ENCODE results near the gene PCDH9. TPM values are rescaled to one million over a fixed set of nuclear protein-coding genes. Genes with fewer than 3 reads are reported as not detected.

Gene PCDH9
- total RNA-seq, 1 donor from 2014 or later, result 20.2 TPM

GRCh38 chr13:66537417-66537816 lies 692.7 kb downstream of the PCDH9 start:
- DNase-seq (ENCODE audit: extremely low spot score, unreplicated experiment), result no peak
- no peak for TF ChIP-seq CTCF (conservative IDR thresholded peaks at IDR 0.05)
- Mint-ChIP-seq H3K4me3 (no peak overlapping the region), H3K4me1 (ENCODE audit: unreplicated experiment) (no peaks in the 10 kb centered on the region), H3K27ac (no peak overlapping the region), H3K9me3 (peaks cover 4% of the 10 kb centered on the region), H3K36me3 (no peaks in the 10 kb centered on the region), H3K27me3 (peaks cover 9% of the 10 kb centered on the region)

GRCh38 chr13:66536746-66537145 lies 693.4 kb downstream of the PCDH9 start:
- no peak overlapping the region for H3K4me3 Mint-ChIP-seq
- no peaks in the 10 kb centered on the region for H3K4me1 Mint-ChIP-seq (ENCODE audit: unreplicated experiment)
- no peaks in the 10 kb centered on the region for H3K36me3 Mint-ChIP-seq
- peaks cover 4% of the 10 kb centered on the region for H3K9me3 Mint-ChIP-seq
- no peak overlapping the region for H3K27ac Mint-ChIP-seq
- DNase-seq (ENCODE audit: extremely low spot score, unreplicated experiment), result no peak
- no peak for TF ChIP-seq CTCF (conservative IDR thresholded peaks at IDR 0.05)
- H3K27me3 Mint-ChIP-seq, result peaks cover 9% of the 10 kb centered on the region

- no peak for TF ChIP-seq CTCF (conservative IDR thresholded peaks at IDR 0.05)
- H3K36me3 Mint-ChIP-seq, result no peaks in the 10 kb centered on the region
- peaks cover 15% of the 10 kb centered on the region for H3K27me3 Mint-ChIP-seq
- no peak for DNase-seq (ENCODE audit: extremely low spot score, unreplicated experiment)
- H3K9me3 Mint-ChIP-seq, result peaks cover 4% of the 10 kb centered on the region
- no peak overlapping the region for H3K27ac Mint-ChIP-seq
- peaks cover 10% of the 10 kb centered on the region for H3K4me1 Mint-ChIP-seq (ENCODE audit: unreplicated experiment)
- no peak overlapping the region for H3K4me3 Mint-ChIP-seq
Measured at GRCh38 chr13:66534561-66534960, 695.6 kb downstream of the PCDH9 start.

- Mint-ChIP-seq H3K9me3 (no peaks in the 10 kb centered on the region), H3K27me3 (peaks cover 25% of the 10 kb centered on the region), H3K27ac (no peak overlapping the region), H3K4me1 (ENCODE audit: unreplicated experiment) (peaks cover 26% of the 10 kb centered on the region), H3K4me3 (no peak overlapping the region), H3K36me3 (no peaks in the 10 kb centered on the region)
- TF ChIP-seq CTCF (conservative IDR thresholded peaks at IDR 0.05), result no peak
- no peak for DNase-seq (ENCODE audit: extremely low spot score, unreplicated experiment)
Measured at GRCh38 chr13:66532845-66533244, 697.3 kb downstream of the PCDH9 start.

- no peak overlapping the region for H3K27ac Mint-ChIP-seq
- no peak for TF ChIP-seq CTCF (conservative IDR thresholded peaks at IDR 0.05)
- H3K36me3 Mint-ChIP-seq, result no peaks in the 10 kb centered on the region
- peaks cover 25% of the 10 kb centered on the region for H3K27me3 Mint-ChIP-seq
- peaks cover 26% of the 10 kb centered on the region for H3K4me1 Mint-ChIP-seq (ENCODE audit: unreplicated experiment)
- DNase-seq (ENCODE audit: extremely low spot score, unreplicated experiment), result no peak
- no peaks in the 10 kb centered on the region for H3K9me3 Mint-ChIP-seq
- H3K4me3 Mint-ChIP-seq, result no peak overlapping the region
Measured at GRCh38 chr13:66532146-66532545, 698.0 kb downstream of the PCDH9 start.

- H3K4me1 Mint-ChIP-seq (ENCODE audit: unreplicated experiment), result peaks cover 33% of the 10 kb centered on the region
- no peaks in the 10 kb centered on the region for H3K36me3 Mint-ChIP-seq
- H3K4me3 Mint-ChIP-seq, result no peak overlapping the region
- no peak for DNase-seq (ENCODE audit: extremely low spot score, unreplicated experiment)
- no peaks in the 10 kb centered on the region for H3K9me3 Mint-ChIP-seq
- H3K27ac Mint-ChIP-seq, result no peak overlapping the region
- peaks cover 30% of the 10 kb centered on the region for H3K27me3 Mint-ChIP-seq
- TF ChIP-seq CTCF (conservative IDR thresholded peaks at IDR 0.05), result no peak
Measured at GRCh38 chr13:66530686-66531085, 699.5 kb downstream of the PCDH9 start.

Data from type B pancreatic cell (in vitro differentiated cells).